CD4-positive, alpha-beta T cell (primary cell): ENCODE data around the gene CHCHD4. TPM values are rescaled to one million over a fixed set of nuclear protein-coding genes. Genes with fewer than 3 reads are reported as not detected.
A peak's percentile ranks its signal among the peaks of the same experiment; 100 is the strongest.

Experiments
- ATAC-seq: fragments of 200-7000 bp; cut with Tn5 transposase; one replicate; pipeline ENCODE4 v1.10.0; 2022; ENCODE audit warnings: mild to moderate bottlenecking; ENCODE audit not compliant: poor library complexity
- CTCF ChIA-PET: fragments of 350-600 bp; sonication (Branson Sonifier 250); formaldehyde crosslinking; loops from one replicate; lab custom pipeline; 2021; ENCODE audit warnings: antibody characterized with exemption, inconsistent platforms; lab: Charles Lee
- POLR2A ChIA-PET: fragments of 350-600 bp; sonication (Branson Sonifier 250); formaldehyde crosslinking; loops from one replicate; lab custom pipeline; 2021; ENCODE audit warnings: antibody characterized with exemption, inconsistent platforms; lab: Charles Lee
- DNase-seq, 14 experiments: peaks; one replicate each; pipeline ENCODE4 v3.0.0-alpha.2; 2013 to 2020; ENCODE audit warnings: mixed read lengths in 2 of 14
- H3K27ac ChIP-seq, 2 donors: one replicate each; pipeline versions ENCODE4 v1.5.1 to v1.7.0; 2013; ENCODE audit warnings: low read length in 2 of 2, low read depth in 1 of 2, mild to moderate bottlenecking in 1 of 2
- H3K27me3 ChIP-seq, 2 experiments: 1 replicate in 1 of 2; 2 replicates in 1 of 2; pipeline versions ENCODE4 v1.6.1 to v1.7.0; 2013; ENCODE audit warnings: low read length in 2 of 2, control low read depth in 1 of 2, mild to moderate bottlenecking in 1 of 2, moderate library complexity in 1 of 2; ENCODE audit not compliant: insufficient read depth in 2 of 2, control insufficient read depth in 1 of 2
- H3K36me3 ChIP-seq: one replicate; pipeline ENCODE4 v1.6.1; 2013; ENCODE audit warnings: low read length, control low read depth; ENCODE audit not compliant: insufficient read depth
- H3K4me1 ChIP-seq: one replicate; pipeline ENCODE4 v1.6.1; 2013; ENCODE audit warnings: low read length, control low read depth; ENCODE audit not compliant: insufficient read depth
- H3K4me3 ChIP-seq: one replicate; pipeline ENCODE4 v1.5.1; 2013; ENCODE audit warnings: mild to moderate bottlenecking, low read length, moderate library complexity
- H3K9me3 ChIP-seq, 2 experiments: 1 replicate in 1 of 2; 2 replicates in 1 of 2; pipeline versions ENCODE4 v1.6.1 to v1.7.0; 2013; ENCODE audit warnings: low read length in 2 of 2, mild to moderate bottlenecking in 2 of 2, control low read depth in 1 of 2, moderate library complexity in 1 of 2; ENCODE audit not compliant: control insufficient read depth in 1 of 2, insufficient read depth in 1 of 2
- H3K27ac Mint-ChIP-seq: one replicate; pipeline ENCODE4 v1.8.0; 2020; ENCODE audit warnings: mixed read lengths
- H3K27me3 Mint-ChIP-seq: one replicate; pipeline ENCODE4 v1.8.0; 2021; ENCODE audit warnings: mixed read lengths
- H3K36me3 Mint-ChIP-seq: one replicate; pipeline ENCODE4 v1.8.0; 2021; ENCODE audit warnings: low read depth, mixed read lengths
- H3K4me1 Mint-ChIP-seq: one replicate; pipeline ENCODE4 v1.8.0; 2021; ENCODE audit warnings: low read depth, mixed read lengths
- H3K4me3 Mint-ChIP-seq: one replicate; pipeline ENCODE4 v1.8.0; 2020; ENCODE audit warnings: mild to moderate bottlenecking, mixed read lengths
- H3K9me3 Mint-ChIP-seq: one replicate; pipeline ENCODE4 v1.8.0; 2020; ENCODE audit warnings: mixed read lengths
- intact Hi-C, 2 experiments: fragments of 100-400 bp; cut with DNase I in 1 of 2; cut with micrococcal nuclease in 1 of 2; formaldehyde crosslinking; loops; one replicate each; pipeline versions ENCODE4 v1.15.1 to v1.9.0; 2023 to 2025; cut with DNase I, micrococcal nuclease
- total RNA-seq, 174 experiments: library from RNA in 2 of 174; stranded (reverse) in 2 of 174; gene quantifications; one replicate each; pipeline ENCODE4 v1.2.3 and lab custom pipeline; 2021 to 2026
- TF ChIP-seq, protein P1 (sequence below): fragments of 200-600 bp; IDR thresholded peaks from one replicate; pipeline ENCODE4 v1.8.0; 2022; ENCODE audit warnings: antibody characterized with exemption, mild to moderate bottlenecking

The CHCHD4 gene
- total RNA-seq, 2 experiments from 2014 or later = 0.50 to 1.1 TPM

DNA sequence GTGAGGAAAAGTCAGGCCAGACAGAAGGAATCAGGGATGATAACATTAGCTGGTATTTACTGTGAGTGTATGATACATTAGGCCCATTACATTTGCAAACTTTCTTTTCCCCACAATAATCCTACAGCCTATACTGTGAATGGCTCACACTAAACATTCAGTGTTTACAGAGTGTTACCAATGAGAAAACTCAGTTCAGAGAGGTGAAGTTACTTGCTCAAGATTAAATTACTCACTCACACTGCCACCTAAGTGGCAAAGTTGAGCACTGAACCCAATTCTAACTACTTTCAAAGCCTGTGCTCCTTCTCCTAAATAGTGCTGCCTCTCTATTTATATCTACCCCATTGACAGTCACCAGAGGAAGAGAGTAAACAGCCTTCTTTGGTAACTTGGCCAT lies 45.2 kb upstream of the CHCHD4 start:
- ChIA-PET CTCF (no interaction called here), POLR2A (interaction anchor here (1.5 kb wide), 1 partner anchor 45 kb away, joined by 7 read pairs; the partner anchor contains the start of genes CHCHD4 and TMEM43)
- intact Hi-C loops = loop anchor here (10.0 kb wide), 5 partner anchors 265 to 775 kb away; partner anchors contain the start of genes NR2C2 (in 1 of the 2) and NUP210 (in 1 of the 2)
- Histone ChIP-seq H3K4me3 (no peak overlapping the region), H3K27ac (no peak overlapping the region), H3K36me3 (peaks cover 80% of the 10 kb centered on the region), H3K4me1 (peaks cover 13% of the 10 kb centered on the region), H3K27me3 (no peaks in the 10 kb centered on the region), H3K9me3 (no peaks in the 10 kb centered on the region)
- Mint-ChIP-seq H3K27ac (no peak overlapping the region), H3K36me3 (peaks cover 86% of the 10 kb centered on the region), H3K9me3 (no peaks in the 10 kb centered on the region), H3K4me3 (no peak overlapping the region), H3K4me1 (peaks cover 62% of the 10 kb centered on the region), H3K27me3 (no peaks in the 10 kb centered on the region)
- no peak for DNase-seq
- TF ChIP-seq, protein P1, sequence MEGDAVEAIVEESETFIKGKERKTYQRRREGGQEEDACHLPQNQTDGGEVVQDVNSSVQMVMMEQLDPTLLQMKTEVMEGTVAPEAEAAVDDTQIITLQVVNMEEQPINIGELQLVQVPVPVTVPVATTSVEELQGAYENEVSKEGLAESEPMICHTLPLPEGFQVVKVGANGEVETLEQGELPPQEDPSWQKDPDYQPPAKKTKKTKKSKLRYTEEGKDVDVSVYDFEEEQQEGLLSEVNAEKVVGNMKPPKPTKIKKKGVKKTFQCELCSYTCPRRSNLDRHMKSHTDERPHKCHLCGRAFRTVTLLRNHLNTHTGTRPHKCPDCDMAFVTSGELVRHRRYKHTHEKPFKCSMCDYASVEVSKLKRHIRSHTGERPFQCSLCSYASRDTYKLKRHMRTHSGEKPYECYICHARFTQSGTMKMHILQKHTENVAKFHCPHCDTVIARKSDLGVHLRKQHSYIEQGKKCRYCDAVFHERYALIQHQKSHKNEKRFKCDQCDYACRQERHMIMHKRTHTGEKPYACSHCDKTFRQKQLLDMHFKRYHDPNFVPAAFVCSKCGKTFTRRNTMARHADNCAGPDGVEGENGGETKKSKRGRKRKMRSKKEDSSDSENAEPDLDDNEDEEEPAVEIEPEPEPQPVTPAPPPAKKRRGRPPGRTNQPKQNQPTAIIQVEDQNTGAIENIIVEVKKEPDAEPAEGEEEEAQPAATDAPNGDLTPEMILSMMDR = no peak
- ATAC-seq = no peak

DNA sequence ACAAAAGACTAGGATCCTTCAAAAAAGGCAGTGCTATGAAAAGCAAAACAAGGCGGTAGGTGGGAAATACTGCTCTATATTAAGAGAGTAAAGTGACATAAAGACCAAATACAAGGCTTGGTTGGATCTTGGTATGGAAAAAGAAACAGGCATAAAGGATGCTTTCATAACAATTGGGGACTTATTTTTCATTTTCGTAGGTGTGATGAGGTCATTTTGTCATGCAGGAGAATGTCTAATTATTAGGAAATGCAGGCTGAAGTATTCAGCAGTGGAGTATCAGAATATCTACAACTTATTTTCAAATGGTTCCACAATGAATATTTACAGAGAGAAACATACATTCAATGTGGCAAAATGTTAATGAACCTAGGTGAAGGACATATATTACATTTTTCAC lies 44.8 kb upstream of the CHCHD4 start:
- Mint-ChIP-seq H3K27me3 (no peaks in the 10 kb centered on the region), H3K4me1 (peaks cover 57% of the 10 kb centered on the region), H3K27ac (peak overlapping the region; percentile 25), H3K4me3 (no peak overlapping the region), H3K36me3 (peaks cover 90% of the 10 kb centered on the region), H3K9me3 (no peaks in the 10 kb centered on the region)
- ChIA-PET CTCF (no interaction called here), POLR2A (no interaction called here)
- Histone ChIP-seq H3K4me1 (peaks cover 10% of the 10 kb centered on the region), H3K27me3 (no peaks in the 10 kb centered on the region), H3K27ac (no peak overlapping the region), H3K9me3 (no peaks in the 10 kb centered on the region), H3K36me3 (peaks cover 85% of the 10 kb centered on the region), H3K4me3 (no peak overlapping the region)
- DNase-seq = no peak
- no peak for ATAC-seq
- TF ChIP-seq, protein P1 = no peak
- intact Hi-C loops = no loop called here

DNA sequence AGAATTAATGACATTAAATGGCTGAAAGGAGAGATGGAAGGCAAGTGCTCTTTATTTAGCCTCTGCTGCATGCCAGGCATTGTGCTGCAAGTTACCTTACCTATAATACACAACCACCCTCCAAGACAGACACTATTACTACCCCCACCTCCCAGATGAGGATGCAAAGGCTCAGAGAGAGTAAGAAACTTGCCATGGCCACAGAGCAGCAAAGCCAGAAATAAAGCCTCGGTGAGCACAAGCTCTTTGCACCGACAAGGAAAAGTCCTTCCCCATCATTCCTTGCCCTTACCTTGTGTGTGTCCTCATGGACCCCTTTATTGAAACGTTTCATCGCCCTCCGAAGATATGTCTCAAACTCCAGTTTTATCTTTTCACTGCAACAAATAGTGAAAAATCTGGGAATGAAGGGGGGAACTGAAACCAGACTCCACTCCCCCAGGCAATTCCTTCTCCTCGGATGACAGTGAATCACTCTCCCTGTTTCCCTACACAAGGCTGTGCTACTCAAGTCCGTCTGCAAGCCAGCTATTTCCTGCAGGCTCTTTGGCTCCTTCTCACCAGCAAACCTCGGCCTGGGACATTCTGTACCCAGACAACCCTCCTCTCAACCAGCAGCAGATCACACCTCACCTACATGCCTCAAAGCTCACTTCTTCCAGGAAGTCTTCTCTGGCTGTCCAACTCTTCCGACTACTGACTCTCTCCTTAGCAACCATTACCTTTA lies 42.4 kb upstream of the CHCHD4 start:
- ATAC-seq (no peak), DNase-seq (no peak)
- Mint-ChIP-seq H3K4me1 (peaks cover 45% of the 10 kb centered on the region), H3K4me3 (no peak overlapping the region), H3K36me3 (peaks cover 100% of the 10 kb centered on the region), H3K9me3 (no peaks in the 10 kb centered on the region), H3K27me3 (no peaks in the 10 kb centered on the region), H3K27ac (no peak overlapping the region)
- ChIA-PET POLR2A (interaction anchor here (1.5 to 2.8 kb wide), 2 partner anchors 9 to 12 kb away, joined by 4 to 10 read pairs; partner anchors contain the start of genes LSM3 and XPC), CTCF (interaction anchor here (1.3 to 1.5 kb wide), 2 partner anchors 9 kb away, joined by 3 read pairs; no protein-coding TSS in a partner anchor)
- TF ChIP-seq, protein P1 = no peak
- H3K9me3 ChIP-seq = no peaks in the 10 kb centered on the region
- H3K27me3 ChIP-seq = no peaks in the 10 kb centered on the region
- peaks cover 100% of the 10 kb centered on the region for H3K36me3 ChIP-seq
- no peak overlapping the region for H3K27ac ChIP-seq
- intact Hi-C loops = no loop called here
- H3K4me1 ChIP-seq = peaks cover under 1% of the 10 kb centered on the region
- H3K4me3 ChIP-seq = no peak overlapping the region
